CD14-positive monocyte (primary cell): ENCODE results near the gene C11orf71. TPM values are rescaled to one million over a fixed set of nuclear protein-coding genes. Genes with fewer than 3 reads are reported as not detected.
A peak's percentile ranks its signal among the peaks of the same experiment; 100 is the strongest.

Experiments
- DNase-seq, 3 donors: peaks; one replicate each; pipeline ENCODE4 v3.0.0-alpha.2; 2011 to 2022
- H2AFZ ChIP-seq: 2 replicates; pipeline ENCODE4 v1.6.0; 2012; ENCODE audit warnings: mild to moderate bottlenecking, low read depth, low read length, inconsistent platforms; ENCODE audit not compliant: insufficient read depth, poor library complexity, severe bottlenecking
- H3K27ac ChIP-seq, 2 donors: 1 replicate in 1 of 2; 2 replicates in 1 of 2; pipeline ENCODE4 v1.5.1; 2012 to 2013; ENCODE audit warnings: low read length in 2 of 2, control low read depth in 1 of 2, inconsistent platforms in 1 of 2, low read depth in 1 of 2, mild to moderate bottlenecking in 1 of 2
- H3K27me3 ChIP-seq, 2 donors: one replicate each; pipeline versions ENCODE4 v1.6.0 to v1.6.1; 2011 to 2013; ENCODE audit warnings: low read length in 2 of 2; ENCODE audit not compliant: control insufficient read depth in 2 of 2, insufficient read depth in 2 of 2
- H3K36me3 ChIP-seq, 2 donors: replicated peaks in 1 of 2; 1 replicate in 1 of 2; 2 replicates in 1 of 2; pipeline versions ENCODE4 v1.5.1 to v1.6.1; 2012 to 2013; ENCODE audit warnings: low read length in 2 of 2, control low read depth in 1 of 2, inconsistent platforms in 1 of 2, mild to moderate bottlenecking in 1 of 2; ENCODE audit not compliant: insufficient read depth in 2 of 2, control insufficient read depth in 1 of 2
- H3K4me1 ChIP-seq, 2 donors: 1 replicate in 1 of 2; 2 replicates in 1 of 2; pipeline versions ENCODE4 v1.5.1 to v1.6.1; 2012 to 2013; ENCODE audit warnings: low read length in 2 of 2, control low read depth in 1 of 2, inconsistent platforms in 1 of 2, mild to moderate bottlenecking in 1 of 2, moderate library complexity in 1 of 2; ENCODE audit not compliant: insufficient read depth in 2 of 2, control insufficient read depth in 1 of 2
- H3K4me2 ChIP-seq: replicated peaks from 2 replicates; pipeline ENCODE3; 2012; ENCODE audit warnings: low read length, moderate library complexity, mild to moderate bottlenecking; ENCODE audit not compliant: poor library complexity, severe bottlenecking; ENCODE audit errors: extremely low read depth
- H3K4me3 ChIP-seq, 3 experiments: fragments of 200-600 bp in 1 of 3; sonication (generic) in 1 of 3; replicated peaks in 1 of 3; 1 replicate in 2 of 3; 2 replicates in 1 of 3; pipeline ENCODE4 v1.5.1; 2011 to 2013; ENCODE audit warnings: low read length in 3 of 3, mild to moderate bottlenecking in 3 of 3, control low read depth in 2 of 3, low read depth in 2 of 3, inconsistent platforms in 1 of 3, moderate library complexity in 1 of 3
- H3K79me2 ChIP-seq: 2 replicates; pipeline ENCODE4 v1.6.0; 2012; ENCODE audit warnings: mild to moderate bottlenecking, control low read depth, inconsistent platforms, low read length, moderate library complexity; ENCODE audit not compliant: insufficient read depth
- H3K9ac ChIP-seq: 2 replicates; pipeline ENCODE4 v1.6.0; 2017; ENCODE audit warnings: low read length, mild to moderate bottlenecking; ENCODE audit not compliant: insufficient read depth, poor library complexity, severe bottlenecking
- H3K9me3 ChIP-seq, 2 donors: replicated peaks in 1 of 2; 1 replicate in 1 of 2; 2 replicates in 1 of 2; pipeline versions ENCODE4 v1.5.1 to v1.6.1; 2012 to 2013; ENCODE audit warnings: low read length in 2 of 2, control low read depth in 1 of 2; ENCODE audit not compliant: control insufficient read depth in 1 of 2, insufficient read depth in 1 of 2
- H4K20me1 ChIP-seq: 2 replicates; pipeline ENCODE4 v1.6.0; 2012; ENCODE audit warnings: mild to moderate bottlenecking, low read length, control low read depth, moderate library complexity; ENCODE audit not compliant: insufficient read depth
- H3K27ac Mint-ChIP-seq, 7 donors: one replicate each; pipeline ENCODE4 v1.8.0; 2020; ENCODE audit warnings: mild to moderate bottlenecking in 7 of 7, mixed read lengths in 7 of 7, moderate library complexity in 6 of 7, inconsistent platforms in 2 of 7
- H3K27me3 Mint-ChIP-seq, 3 donors: one replicate each; pipeline ENCODE4 v1.8.0; 2021 to 2022; ENCODE audit warnings: low read depth in 3 of 3, mild to moderate bottlenecking in 3 of 3, mixed read lengths in 3 of 3, moderate library complexity in 3 of 3, inconsistent platforms in 1 of 3
- H3K36me3 Mint-ChIP-seq, 2 donors: one replicate each; pipeline ENCODE4 v1.8.0; 2020; ENCODE audit warnings: mixed read lengths in 2 of 2, inconsistent platforms in 1 of 2, mild to moderate bottlenecking in 1 of 2
- H3K4me1 Mint-ChIP-seq: one replicate; pipeline ENCODE4 v1.8.0; 2020; ENCODE audit warnings: mild to moderate bottlenecking, mixed read lengths
- H3K4me3 Mint-ChIP-seq, 2 donors: one replicate each; pipeline ENCODE4 v1.8.0; 2020; ENCODE audit warnings: mild to moderate bottlenecking in 2 of 2, mixed read lengths in 2 of 2, moderate library complexity in 1 of 2
- H3K9me3 Mint-ChIP-seq, 7 donors: one replicate each; pipeline ENCODE4 v1.8.0; 2020 to 2022; ENCODE audit warnings: mixed read lengths in 7 of 7, mild to moderate bottlenecking in 6 of 7, moderate library complexity in 6 of 7, inconsistent platforms in 2 of 7
- CTCF ChIP-seq: fragments of 200-600 bp; IDR thresholded peaks from one replicate; pipeline ENCODE4 v1.8.0; 2022; ENCODE audit warnings: antibody characterized with exemption, mild to moderate bottlenecking
- WGBS: methylation state at CpG from one replicate; pipeline ENCODE4 v1.1.5; 2013; ENCODE audit warnings: missing lambda C conversion rate; ENCODE audit not compliant: insufficient coverage; 5-methylcytosine and 5-hydroxymethylcytosine counted together
- intact Hi-C, 2 donors: fragments of 100-400 bp; cut with micrococcal nuclease; formaldehyde crosslinking; loops; one replicate each; pipeline versions ENCODE4 v1.15.0 to v1.15.1; 2023
- polyA plus RNA-seq, 3 donors: library from polyadenylated mRNA; depleted of rRNA in 1 of 3; unstranded in 2 of 3; stranded (reverse) in 1 of 3; fragments of 300-500 nt in 2 of 3; fragments of >200 nt in 1 of 3; fragmentation: Illumina TruSeq in 2 of 3; gene quantifications; 1 replicate in 2 of 3; 2 replicates in 1 of 3; pipeline ENCODE4 v1.2.3, GENCODE V29; 2012 to 2021

C11orf71 gene
- polyA plus RNA-seq, 3 donors, result 9.3 to 23.0 (median 14.2) TPM

- TF ChIP-seq CTCF, result no peak
- H4K20me1 ChIP-seq, result no peaks in the 10 kb centered on the region
- Mint-ChIP-seq H3K9me3 (no peaks in the 10 kb centered on the region), H3K27ac (no peak overlapping the region), H3K36me3 (no peaks in the 10 kb centered on the region), H3K4me3 (no peak overlapping the region), H3K4me1 (peaks cover 3% of the 10 kb centered on the region), H3K27me3 (peaks cover 1 to 3% (median 2%) of the 10 kb centered on the region in 3 donors)
- intact Hi-C loops, result no loop called here
- no peak overlapping the region for H3K4me3 ChIP-seq
- no peak for DNase-seq
- no peaks in the 10 kb centered on the region for H3K79me2 ChIP-seq
- no peak overlapping the region for H3K9ac ChIP-seq
- H3K9me3 ChIP-seq, result no peaks in the 10 kb centered on the region
- no peaks in the 10 kb centered on the region for H3K27me3 ChIP-seq
- no peak overlapping the region for H2AFZ ChIP-seq
- H3K36me3 ChIP-seq, result no peaks in the 10 kb centered on the region
- H3K27ac ChIP-seq, result no peak overlapping the region
- no peaks in the 10 kb centered on the region for H3K4me1 ChIP-seq
- no peak overlapping the region for H3K4me2 ChIP-seq
These were observed 41.0 kb downstream of the C11orf71 start for GRCh38 chr11:114359342-114359741.

- Histone ChIP-seq H3K79me2 (no peaks in the 10 kb centered on the region), H2AFZ (peak overlapping the region; percentile 17), H3K27ac (no peak overlapping the region), H3K9me3 (no peaks in the 10 kb centered on the region), H3K27me3 (no peaks in the 10 kb centered on the region), H3K4me1 (no peaks in the 10 kb centered on the region), H3K9ac (no peak overlapping the region), H4K20me1 (no peaks in the 10 kb centered on the region), H3K36me3 (no peaks in the 10 kb centered on the region), H3K4me3 (no peak overlapping the region), H3K4me2 (no peak overlapping the region)
- DNase-seq, result peak in 1 of 3 donors; percentile 7
- WGBS, result no CpG with 5 or more reads among the region's 1 CpG
- TF ChIP-seq CTCF, result no peak
- peaks cover 1 to 3% (median 3%) of the 10 kb centered on the region in 3 donors for H3K27me3 Mint-ChIP-seq
- no peak overlapping the region for H3K4me3 Mint-ChIP-seq
- H3K36me3 Mint-ChIP-seq, result no peaks in the 10 kb centered on the region
- no peak overlapping the region for H3K27ac Mint-ChIP-seq
- intact Hi-C loops, result no loop called here
- H3K9me3 Mint-ChIP-seq, result no peaks in the 10 kb centered on the region
- peaks cover 3% of the 10 kb centered on the region for H3K4me1 Mint-ChIP-seq
These were observed 41.6 kb downstream of the C11orf71 start for GRCh38 chr11:114358716-114359115.
